GM12875 (cell line): Measurements from ENCODE around the gene SH2D3C.

Source experiments
- H3K4me3 ChIP-seq: one replicate; pipeline ENCODE4 v1.5.1; 2011; ENCODE audit warnings: low read depth, low read length, control low read depth
- CTCF ChIP-seq: IDR thresholded peaks from 2 replicates; pipeline ENCODE4 v1.5.1; 2011; ENCODE audit warnings: low read depth, mild to moderate bottlenecking, control low read depth, inconsistent platforms, low read length, moderate library complexity, borderline replicate concordance; ENCODE audit not compliant: insufficient read depth

Gene SH2D3C

DNA sequence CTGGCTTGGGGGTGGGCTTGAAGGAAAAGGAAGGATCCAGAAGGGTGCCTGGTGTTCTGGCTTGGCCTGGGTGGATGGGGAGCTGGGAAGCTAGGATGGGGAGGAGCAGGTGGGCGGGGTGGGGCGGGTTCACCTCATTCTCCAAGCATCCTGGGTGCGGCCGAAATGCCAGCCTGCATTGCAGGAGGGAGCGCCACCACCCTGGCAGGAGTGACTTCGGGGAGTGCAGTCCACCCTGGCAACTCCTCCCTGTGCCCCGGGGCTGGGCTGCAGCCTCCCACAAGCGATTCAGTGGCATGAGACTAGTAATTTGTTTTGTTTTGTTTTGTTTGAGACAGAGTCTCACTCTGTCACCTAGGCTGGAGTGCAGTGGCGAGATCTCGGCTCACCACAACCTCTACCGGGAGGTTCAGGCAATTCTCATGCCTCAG, 57.1 kb downstream of the SH2D3C start:
- TF ChIP-seq CTCF = no peak
- H3K4me3 ChIP-seq = no peak overlapping the region

DNA sequence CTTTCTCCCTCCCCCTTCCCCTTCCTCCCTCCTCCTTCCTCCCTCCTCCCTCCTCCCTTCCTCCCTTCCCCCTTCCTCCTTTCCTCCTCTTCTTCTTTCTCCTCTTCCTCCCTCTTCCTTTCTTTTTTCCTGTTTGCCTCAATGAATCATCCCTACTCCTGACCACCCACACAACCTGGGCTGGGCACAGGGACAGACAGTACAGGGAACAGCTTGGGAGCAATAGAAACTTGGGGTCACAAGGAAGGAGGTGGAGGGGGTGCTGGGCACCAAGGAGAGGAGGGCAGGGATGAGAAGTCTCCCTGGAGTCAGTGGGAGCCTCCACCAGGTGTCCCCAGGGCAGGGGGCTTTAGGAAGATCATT, 57.6 kb downstream of the SH2D3C start:
- H3K4me3 ChIP-seq = no peak overlapping the region

DNA sequence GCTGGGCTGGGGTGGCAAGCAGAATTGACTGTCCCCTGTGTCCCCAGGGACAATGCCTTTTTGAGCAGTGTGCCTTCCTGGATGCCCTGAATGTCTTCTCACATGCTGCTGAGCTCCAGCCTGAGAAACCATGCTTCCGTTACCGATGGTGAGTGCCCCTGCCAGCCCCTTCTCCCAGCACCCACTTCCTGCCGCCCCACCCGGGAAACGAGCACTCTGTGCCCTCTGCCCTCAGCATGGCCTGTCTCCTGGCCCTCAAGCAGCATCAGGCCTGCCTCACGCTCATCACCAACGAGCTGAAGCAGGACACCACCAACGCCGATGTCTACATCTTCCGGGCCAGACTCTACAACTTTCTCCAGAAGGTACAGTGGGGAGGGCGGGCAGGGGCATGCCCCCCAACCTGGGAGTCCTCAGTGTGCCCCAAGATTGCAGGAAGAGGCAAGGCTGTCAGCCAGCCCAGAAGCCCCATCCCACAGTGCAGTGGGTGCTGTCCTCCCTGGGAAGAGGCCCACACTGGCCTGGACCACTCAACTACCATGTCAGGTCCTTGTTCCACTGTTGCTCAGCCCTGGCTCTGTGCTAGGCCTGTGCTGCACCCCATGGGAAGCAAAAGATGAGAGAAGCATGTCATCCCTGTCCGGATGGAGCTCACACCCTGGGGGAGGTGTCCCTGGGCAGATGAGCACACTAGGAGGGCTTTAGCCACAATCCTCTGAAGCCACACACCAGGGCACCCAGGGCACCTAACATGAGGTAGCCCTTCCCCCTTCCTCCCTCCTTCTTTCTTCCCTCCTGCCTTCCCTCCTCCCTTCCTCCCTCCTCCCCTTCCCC, 58.2 kb downstream of the SH2D3C start:
- no peak for TF ChIP-seq CTCF
- H3K4me3 ChIP-seq = no peak overlapping the region

More for the DNA sequence above, 57.6 kb downstream of the SH2D3C start:
- no peak for TF ChIP-seq CTCF

GRCh38 chr9:127717766-127718165, 60.7 kb downstream of the SH2D3C start:
- TF ChIP-seq CTCF = no peak

DNA sequence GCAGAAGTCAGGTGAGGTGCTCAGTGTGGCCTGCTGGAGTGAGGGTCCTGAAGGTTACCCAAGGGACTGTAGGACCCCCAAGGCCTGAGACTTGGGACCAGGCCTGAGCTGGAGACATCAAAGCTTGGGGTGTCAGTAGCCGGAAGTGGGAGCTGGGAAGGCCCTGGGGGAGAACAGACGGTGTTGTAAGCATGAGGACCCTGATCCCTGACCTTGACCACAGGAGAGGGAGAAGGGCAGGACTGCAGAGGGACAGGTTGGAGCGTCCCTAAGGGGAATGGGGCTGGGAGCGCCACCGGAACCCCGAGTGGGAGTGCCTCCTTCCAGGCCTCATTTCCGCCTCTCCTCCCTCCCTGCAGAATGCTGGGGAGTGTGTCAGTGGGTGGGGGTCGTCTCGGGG, 62.1 kb downstream of the SH2D3C start:
- TF ChIP-seq CTCF = no peak

More at GRCh38 chr9:127717766-127718165, 60.7 kb downstream of the SH2D3C start:
- H3K4me3 ChIP-seq = no peak overlapping the region

GRCh38 chr9:127715470-127716337, 62.8 kb downstream of the SH2D3C start, which contains the start of the genes PTRH1 and TTC16:
Gene PTRH1, minus strand, starts transcription at chr9:127715663. Its CDS starts 24 bp downstream, at chr9:127715639.
Gene TTC16, plus strand, starts transcription at chr9:127716079. Its CDS starts 67 bp downstream, at chr9:127716146.
- H3K4me3 ChIP-seq = peak within 1 kb of the TSS; percentile 73
- TF ChIP-seq CTCF = no peak

More for the DNA sequence above, 62.1 kb downstream of the SH2D3C start:
- H3K4me3 ChIP-seq = no peak overlapping the region
